Thyroid gland (tissue), 4 donors: ENCODE data around the gene SLC7A9.

Experiments used
- POLR2A ChIP-seq, 2 donors: fragments of 450-650 bp; IDR thresholded peaks; one replicate each; pipeline ENCODE4 v1.6.1; 2017; ENCODE audit warnings: antibody characterized with exemption in 2 of 2, mild to moderate bottlenecking in 2 of 2, moderate library complexity in 1 of 2
- TF ChIP-seq, protein P1 (sequence below), 6 experiments: fragments of 200-600 bp in 3 of 6; fragments of 450-650 bp in 3 of 6; sonication (generic) in 3 of 6; IDR thresholded peaks; one replicate each; pipeline ENCODE4 v1.5.1; 2016 to 2019; ENCODE audit warnings: antibody characterized with exemption in 6 of 6, mild to moderate bottlenecking in 2 of 6, inconsistent platforms in 1 of 6, moderate library complexity in 1 of 6

DNA sequence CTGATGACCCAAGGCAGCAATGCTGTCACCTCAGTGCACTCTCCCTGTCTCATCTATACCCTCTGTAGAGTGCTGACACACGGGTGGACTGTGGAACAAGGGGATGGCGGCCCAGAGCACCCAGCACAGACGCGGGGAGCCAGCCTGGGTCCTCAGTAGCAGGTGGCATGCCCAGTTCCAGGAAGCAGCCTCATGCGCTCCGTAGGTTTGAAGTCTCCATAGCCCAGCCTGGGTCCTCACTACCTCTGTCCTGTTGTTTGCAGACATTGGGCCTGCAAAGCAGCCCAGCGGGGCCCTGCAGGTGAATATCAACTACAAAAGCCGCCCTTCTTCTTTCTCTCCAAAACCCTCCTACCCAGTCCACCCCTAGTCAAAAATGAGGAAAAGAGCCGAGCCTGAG lies 5.0 kb upstream of the SLC7A9 start:
- TF ChIP-seq, protein P1, sequence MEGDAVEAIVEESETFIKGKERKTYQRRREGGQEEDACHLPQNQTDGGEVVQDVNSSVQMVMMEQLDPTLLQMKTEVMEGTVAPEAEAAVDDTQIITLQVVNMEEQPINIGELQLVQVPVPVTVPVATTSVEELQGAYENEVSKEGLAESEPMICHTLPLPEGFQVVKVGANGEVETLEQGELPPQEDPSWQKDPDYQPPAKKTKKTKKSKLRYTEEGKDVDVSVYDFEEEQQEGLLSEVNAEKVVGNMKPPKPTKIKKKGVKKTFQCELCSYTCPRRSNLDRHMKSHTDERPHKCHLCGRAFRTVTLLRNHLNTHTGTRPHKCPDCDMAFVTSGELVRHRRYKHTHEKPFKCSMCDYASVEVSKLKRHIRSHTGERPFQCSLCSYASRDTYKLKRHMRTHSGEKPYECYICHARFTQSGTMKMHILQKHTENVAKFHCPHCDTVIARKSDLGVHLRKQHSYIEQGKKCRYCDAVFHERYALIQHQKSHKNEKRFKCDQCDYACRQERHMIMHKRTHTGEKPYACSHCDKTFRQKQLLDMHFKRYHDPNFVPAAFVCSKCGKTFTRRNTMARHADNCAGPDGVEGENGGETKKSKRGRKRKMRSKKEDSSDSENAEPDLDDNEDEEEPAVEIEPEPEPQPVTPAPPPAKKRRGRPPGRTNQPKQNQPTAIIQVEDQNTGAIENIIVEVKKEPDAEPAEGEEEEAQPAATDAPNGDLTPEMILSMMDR (IDR thresholded peaks at IDR 0.05): no peak
- no peak for TF ChIP-seq POLR2A (IDR thresholded peaks at IDR 0.05)
